Measurements from ENCODE around the gene RBCK1.

RBCK1 gene

DNA sequence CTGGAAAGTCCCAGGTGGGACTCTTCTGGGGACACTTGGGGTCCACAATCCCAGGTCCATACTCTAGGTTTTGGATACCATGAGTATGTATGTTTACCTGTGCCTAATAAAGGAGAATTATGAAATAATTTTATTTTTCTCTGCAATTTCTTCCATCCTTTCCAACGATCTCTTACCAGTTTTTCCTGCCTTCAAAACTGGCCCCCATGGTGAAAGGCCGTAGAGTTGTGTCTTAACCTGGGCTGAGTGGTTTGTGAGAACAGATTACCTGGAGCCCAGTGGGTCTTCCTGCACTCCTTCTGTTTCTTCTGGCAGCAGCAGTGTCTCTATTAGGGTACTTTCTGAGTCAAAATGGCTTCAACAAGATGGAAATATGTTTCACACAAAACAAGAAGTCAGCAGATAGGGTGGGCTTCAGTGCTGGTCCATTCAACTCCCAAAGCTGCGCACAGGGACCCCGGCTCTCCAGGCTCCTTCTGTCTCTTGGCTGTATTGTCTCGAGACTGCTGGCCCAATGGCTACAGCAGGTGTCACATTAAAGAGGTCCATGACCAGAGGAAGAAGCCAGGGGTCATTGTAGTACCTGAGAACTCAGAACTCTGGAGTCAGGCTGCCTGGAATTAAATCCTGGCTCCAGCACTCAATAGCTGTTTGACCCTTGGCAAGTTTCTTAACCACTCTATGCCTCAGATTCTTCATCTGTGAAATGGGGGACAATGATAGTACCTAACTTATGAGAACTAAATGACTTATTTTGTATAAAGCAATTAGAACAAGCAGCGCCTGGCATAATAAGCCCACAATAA lies 10.5 kb upstream of the RBCK1 start:
- no peak for FAIRE-seq

DNA sequence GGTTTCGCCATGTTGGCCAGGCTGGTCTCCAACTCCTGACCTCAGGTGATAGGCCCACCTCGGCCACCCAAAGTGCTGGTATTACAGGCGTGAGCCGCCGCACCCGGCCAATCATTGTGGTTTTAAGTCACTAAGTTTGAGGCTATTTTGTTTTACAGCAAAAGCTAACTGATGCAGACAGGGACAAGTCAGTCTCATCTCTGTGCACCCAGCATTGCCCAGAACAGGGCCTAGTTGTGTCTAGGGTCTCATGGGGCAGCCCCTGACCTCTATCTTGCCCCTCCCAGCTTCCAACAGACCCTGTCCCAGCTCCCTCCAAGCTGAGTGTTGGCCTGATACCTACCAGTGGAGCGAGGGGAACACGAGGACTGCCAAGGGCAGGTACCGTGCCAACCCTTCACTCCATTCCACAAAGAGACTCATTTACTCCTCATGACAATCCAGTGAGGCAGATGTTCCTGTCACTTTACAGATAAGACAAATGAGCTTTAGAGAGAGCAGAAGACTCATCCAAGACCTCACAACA lies 8.9 kb upstream of the RBCK1 start:
- no peak for DNase-seq (ENCODE audit: low spot score)
- FAIRE-seq: no peak

More for the DNA sequence above, 10.5 kb upstream of the RBCK1 start:
- DNase-seq (ENCODE audit: low spot score): no peak

DNA sequence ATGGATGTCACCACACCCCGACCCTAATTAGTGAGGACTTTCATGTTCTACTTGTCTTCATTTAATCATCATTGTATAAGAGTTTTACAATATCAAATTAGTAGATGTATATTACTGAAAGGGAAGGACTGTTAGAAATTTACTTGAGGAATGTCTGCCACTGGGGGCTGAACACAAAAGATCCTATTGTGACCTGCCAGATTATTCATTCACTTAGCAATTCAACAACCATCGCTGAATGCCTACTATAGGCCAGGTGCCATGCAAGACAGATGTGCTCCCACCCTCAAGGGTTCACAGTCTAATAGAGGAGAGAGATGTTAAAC lies 8.0 kb upstream of the RBCK1 start:
- no peak for DNase-seq (ENCODE audit: low spot score)
- no peak for FAIRE-seq

DNA sequence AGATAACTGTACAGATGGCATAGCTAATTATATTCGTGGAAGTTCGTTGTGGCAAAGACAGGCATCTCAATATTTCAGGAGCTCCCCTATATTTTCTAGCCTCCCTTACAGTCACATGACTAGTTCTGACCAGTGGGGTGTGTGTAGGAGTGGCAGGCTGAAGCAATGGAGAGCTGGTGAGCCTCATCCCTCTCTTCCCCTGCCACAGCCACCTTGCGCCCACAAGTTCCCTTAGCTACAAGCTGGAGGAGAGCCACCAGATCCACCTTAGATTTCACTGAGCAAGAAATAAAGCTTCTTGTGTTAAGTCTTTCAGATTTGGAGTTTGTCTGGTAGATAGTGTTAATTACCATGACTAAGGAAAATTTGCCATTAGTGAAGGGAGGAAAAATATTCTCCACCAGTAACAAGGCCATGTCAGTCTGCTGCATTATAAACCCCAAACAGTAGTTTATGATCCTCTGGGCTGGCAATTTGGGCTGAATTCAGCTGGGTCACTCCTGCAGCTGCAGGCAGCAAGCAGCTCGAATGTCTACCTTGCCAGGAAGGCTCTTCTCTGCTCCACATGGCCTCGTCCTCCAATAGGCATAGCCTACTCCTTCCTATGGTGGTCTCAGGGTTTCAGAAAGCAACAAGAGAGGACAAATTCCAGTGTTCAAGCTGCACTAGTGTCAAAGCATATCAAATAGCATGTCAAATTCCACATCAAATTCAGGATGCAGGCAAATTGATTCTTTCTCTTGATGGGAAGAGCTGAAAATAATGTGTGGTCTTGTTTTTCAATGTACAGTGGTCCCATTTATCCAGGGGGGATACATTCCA lies 7.4 kb upstream of the RBCK1 start:
- no peak for FAIRE-seq
- no peak for DNase-seq (ENCODE audit: low spot score)

DNA sequence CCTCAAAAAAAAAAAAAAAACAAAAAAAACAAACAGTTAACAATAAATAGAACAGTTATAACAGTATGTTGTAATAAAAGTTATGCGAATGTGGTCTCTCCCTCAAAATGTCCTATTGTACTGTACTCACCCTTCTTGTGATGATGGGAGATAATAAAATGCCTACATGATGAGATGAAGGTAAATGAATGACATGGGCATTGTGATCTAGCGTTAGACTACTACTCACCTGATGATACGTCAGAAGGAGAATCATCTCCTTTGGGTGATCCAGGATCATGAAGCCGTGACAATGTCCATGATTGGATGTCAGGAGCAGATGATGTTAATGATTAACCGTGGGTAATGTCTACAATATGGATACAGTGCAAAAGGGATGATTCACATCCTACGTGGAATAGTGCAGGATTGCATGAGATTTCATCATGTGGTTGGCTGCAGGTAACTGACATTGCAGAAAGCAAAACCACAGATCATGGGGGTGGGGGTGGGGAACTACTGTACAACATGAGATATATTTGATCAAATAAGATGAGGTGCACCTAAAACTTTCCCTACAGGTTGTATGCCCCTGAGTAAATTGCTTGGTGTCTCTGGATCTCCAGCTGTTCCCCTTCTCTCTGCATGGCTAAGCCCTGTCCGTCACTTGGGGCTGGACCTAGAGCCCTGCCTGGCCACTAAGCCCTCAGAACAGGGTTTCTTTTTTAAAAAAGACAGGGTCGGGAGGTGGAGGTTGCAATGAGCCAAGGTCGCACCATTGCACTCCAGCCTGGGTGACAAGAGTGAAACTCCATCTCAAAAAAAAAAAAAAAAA lies 6.2 kb upstream of the RBCK1 start:
- FAIRE-seq (no peak), DNase-seq (ENCODE audit: low spot score) (no peak)

DNA sequence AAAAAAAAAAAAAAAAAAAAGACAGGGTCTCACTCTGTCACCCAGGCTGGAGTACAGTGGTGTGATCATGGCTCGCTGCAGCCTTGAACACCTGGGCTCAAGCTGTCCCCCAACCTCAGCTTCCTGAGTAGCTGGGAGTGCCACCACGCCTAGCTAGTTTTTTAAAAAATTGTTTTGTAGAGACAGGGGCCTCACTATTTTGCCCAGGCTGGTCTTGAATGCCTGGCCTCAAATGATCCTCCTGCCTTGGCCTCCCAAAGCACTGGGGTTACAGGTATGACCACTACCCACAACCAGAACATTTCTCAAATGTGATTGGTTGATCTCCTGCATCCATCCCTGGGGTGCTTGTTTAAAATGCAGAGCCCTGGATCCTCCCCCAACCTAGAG lies 5.6 kb upstream of the RBCK1 start:
- DNase-seq (ENCODE audit: low spot score) (no peak), FAIRE-seq (no peak)

DNA sequence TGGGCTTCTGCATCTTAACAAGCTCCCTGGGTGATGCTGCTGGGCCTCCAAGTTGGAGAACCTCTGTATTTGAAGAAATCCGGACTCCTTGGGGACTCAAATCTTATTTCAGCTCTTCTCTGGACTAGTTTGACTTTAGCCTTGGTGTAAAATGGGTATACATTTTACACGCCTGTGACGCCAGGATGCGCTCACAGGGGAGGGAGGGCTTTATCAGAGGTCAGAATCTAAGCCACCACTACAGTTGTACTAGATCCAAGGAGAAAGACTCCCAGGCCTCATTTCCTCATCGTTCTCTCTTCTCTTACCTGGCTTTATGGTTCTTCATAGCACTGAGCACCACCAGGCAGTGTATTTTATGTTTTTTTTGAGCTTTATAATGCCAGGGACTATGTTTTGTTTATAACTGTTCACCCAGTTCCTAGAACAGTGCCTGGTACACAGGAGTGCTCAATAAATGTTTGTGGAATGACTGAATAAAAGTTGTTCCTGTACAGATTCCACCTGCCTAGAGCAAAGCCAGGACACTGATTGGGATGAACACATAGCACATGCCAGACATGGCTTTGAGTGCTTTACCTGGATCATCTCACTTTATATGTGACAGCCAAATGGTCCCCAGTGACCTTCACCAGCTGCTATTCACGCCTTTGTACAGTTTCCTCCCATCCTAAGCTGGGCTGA lies 5.1 kb upstream of the RBCK1 start:
- FAIRE-seq: no peak
- DNase-seq (ENCODE audit: low spot score): no peak

DNA sequence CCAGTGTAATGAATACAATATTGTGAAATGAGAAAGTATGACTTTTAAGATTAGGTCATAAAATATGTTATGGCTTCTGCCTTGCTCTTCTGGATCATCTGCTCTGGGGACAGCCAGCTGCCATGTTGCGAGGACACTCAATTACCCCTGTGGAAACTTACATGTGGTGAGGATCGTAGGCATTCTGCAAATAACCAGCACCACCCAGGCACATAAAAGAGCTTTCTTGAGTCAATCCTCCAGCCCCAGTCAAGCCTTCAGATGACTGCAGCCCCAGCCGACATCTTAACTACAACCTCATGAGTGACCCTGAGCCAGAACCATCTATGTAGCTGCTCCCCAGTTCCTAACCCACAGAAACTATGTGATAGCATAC lies 4.5 kb upstream of the RBCK1 start:
- DNase-seq (ENCODE audit: low spot score) (no peak), FAIRE-seq (no peak)

DNA sequence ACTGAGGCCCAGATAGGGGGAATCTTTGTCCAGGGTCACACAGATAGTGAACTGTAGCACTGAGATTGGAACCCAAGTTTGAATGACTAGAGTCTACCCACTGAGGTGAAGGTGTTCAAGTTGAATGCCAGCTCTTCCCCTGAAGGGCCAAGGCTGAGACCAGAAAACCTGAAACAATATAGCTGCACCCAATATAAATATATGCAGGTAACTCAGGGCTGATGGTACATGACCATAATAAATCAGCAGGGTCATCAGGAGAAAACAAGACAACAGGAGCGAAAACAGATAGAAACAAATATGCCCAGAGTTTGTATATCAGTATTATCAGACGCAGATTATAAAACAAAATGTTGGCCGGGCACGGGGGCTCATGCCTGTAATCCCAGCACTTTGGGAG lies 4.0 kb upstream of the RBCK1 start:
- no peak for FAIRE-seq
- no peak for DNase-seq (ENCODE audit: low spot score)

DNA sequence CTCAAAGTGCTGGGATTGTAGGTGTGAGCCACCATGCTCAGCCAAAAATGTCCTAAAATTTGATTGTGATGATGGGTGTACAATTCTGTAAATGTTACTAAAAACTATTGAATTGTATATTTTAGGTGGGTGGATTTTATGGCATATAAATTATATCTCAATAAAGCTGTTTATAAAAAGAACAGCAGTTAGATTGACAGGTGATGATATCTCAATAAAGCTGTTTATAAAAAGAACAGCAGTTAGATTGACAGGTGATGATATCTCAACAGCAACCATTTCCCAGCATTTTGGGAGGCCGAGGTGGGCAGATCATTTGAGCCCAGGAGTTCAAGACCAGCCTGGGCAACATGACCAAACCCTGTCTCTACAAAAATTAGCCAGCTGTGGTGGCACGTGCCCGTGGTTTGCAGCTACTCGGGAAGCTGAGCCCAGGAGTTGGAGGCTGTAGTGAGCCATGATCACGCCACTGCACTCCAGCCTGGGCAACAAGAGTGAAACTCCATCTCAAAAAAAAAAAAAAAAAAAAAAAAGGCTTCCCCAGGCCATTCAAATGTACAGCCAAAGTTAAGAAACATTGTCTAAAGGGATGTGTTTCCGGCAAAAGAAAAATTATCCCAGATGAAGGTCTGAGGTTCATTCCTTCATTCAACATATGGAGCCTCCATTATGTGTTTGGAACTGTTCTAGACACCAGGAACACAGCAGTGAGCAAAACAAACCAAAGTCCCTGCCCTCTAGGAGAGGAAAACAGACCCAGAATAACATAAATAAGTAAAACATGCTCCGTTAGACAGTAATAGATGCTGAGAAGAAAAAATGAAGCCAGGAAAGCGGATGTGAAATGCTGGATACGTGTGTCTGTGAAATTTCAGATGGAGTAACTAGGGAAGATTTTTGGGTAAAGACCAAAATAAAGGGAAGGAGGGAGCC lies 1.6 kb upstream of the RBCK1 start:
- no peak for DNase-seq (ENCODE audit: low spot score)
- FAIRE-seq: no peak

DNA sequence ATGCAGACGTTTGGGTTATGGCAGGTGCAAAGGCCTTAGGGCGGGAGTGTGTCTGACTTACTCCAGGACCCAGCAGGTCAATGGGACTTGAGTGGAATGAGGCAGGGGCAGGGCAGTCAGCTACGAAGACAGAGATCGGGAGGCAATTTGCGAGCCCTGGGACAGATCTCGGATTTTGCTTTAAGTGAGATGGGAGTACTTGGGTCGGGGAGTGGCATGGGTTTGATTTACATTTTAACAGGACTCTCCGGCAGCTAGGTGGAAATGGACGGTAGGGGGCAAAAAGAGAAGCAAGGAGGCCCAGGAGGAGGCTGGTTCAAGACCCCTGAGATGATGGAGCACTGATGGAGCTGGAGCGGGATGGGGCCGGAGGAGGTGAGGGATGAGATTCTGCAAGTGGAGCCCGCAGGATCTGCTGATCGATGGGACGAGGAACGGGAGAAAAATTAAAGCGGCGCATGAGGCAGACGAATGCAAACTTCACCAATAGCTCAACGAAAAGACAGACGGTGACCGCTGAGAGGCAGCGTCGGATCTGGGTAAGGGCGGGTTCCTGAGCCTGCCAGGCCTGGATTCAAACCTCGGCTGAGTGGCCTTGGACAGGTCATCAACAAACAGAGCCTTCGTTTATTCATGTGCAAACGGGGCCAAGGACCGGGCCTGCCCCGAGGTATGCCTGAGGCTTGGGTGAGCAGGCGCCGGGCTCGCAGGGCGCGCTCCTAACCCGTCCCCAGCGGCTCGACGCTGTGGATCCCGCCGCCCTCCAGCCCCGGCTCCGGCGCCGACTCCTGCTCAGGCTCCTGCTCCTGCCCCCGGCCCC lies 756 bp upstream of the RBCK1 start:
- DNase-seq (ENCODE audit: low spot score) (peak; percentile 90), FAIRE-seq (no peak)

DNA sequence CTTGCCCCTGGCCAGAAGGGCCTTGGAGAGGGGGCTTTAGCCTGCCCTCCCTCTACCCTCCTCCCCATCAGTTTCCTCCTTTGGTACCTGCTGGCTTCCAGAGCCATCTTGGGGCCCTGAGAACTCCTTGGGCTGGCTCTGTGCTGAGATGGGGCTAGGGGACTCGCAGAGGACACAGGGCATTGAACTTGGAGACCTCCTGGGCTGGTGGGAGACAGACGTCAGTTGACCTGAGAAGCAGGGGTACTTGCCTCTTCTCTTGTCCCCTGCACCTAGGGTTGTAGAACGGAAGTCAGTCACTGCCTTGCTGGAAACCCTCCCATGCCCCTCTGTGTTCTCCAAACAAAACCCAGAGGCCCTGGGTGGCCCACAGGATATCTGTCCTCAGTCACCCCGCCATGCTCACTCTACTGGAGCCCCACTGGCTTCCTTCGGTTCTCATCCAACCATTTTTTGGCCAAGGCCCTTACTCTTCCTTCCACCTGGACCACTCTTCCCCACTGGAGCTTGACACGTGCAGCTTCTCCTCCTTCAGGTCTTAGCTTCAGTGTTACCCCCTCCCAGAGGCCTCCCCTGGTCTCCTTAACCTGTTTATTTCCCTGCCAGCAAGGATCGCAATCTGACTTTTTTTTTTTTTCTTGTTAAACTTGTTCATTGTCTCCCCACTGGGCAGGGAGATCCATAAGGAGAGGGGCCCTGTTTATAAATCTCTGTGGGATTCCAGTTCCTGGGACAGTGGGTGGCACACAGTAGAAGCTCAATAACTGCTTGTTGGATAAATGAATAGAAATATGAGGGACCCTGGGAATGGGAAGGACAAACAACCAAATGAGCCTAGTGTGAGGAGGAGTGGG lies 971 bp downstream of the RBCK1 start:
- DNase-seq (ENCODE audit: low spot score) (no peak), FAIRE-seq (no peak)

DNA sequence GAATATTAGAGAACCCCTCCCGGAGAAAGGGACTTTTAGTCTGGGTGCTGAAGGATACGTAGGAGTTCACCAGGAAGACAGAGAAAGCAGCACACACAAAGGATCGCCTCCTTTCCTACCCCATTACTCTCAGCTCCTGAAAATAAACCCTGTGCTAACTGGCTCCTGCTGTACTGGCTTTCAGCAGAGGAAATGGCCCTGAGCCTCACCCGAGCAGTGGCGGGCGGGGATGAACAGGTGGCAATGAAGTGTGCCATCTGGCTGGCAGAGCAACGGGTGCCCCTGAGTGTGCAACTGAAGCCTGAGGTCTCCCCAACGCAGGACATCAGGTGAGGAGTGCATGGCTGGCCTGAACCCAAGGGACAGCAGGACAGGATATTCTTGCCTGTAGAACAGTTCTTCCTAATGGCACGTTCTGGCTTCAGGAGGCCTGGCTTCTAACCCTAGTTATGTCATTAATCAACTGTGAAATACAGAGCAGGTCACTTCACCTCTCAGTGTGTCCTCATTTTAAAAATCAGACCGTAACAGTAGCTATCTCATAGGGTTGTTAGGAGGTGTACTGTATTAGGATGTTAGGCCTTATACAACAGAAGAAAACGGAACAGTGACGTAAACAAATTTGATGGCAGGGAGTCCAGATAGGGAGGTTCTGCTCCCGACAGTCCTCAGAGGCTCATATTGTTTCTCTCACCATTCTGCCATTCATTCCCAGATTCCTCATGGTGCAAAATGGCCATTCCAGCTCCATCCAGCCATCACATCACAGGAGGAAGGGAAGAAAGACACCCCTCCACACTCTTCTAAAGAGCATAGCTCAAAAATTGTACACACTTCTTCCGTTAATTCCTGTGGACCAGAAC lies 1.8 kb downstream of the RBCK1 start:
- no peak for DNase-seq (ENCODE audit: low spot score)
- FAIRE-seq: no peak

DNA sequence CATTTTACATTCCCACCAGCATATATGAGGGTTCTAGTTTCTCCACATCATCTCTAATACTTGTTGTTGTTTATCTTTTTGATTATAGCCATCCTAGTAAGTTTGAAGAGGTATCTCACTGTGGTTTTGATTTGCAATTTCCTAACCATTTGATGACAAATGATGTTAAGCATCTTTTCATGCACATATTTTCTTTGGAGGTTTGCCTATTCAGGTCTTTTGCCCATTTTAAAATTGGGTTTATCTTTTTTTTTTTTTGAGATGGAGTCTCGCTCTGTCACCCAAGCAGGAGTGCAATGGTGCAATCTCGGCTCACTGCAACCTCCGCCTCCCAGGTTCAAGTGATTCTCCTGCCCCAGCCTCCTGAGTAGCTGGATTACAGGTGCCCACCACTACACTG lies 4.0 kb downstream of the RBCK1 start:
- no peak for DNase-seq (ENCODE audit: low spot score)
- no peak for FAIRE-seq

DNA sequence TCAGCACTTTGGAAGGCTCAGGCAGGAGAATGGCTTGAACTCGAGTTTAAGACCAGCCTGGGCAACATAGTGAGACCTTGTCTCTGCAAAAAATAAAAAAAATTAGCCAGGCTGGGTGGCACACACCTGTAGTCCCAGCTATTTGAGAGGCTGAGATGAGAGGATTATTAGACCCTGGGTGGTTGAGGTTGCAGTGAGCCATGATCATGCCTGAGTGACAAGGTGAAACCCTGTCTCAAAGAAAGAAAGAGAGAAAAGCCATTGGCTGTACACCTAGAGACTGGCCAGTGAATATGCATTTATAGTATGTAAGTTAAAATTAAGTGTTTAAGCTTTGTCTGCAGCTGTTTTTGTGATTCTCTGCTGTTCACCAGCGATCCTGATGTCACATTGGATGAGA lies 6.1 kb downstream of the RBCK1 start:
- FAIRE-seq (no peak), DNase-seq (ENCODE audit: low spot score) (no peak)

DNA sequence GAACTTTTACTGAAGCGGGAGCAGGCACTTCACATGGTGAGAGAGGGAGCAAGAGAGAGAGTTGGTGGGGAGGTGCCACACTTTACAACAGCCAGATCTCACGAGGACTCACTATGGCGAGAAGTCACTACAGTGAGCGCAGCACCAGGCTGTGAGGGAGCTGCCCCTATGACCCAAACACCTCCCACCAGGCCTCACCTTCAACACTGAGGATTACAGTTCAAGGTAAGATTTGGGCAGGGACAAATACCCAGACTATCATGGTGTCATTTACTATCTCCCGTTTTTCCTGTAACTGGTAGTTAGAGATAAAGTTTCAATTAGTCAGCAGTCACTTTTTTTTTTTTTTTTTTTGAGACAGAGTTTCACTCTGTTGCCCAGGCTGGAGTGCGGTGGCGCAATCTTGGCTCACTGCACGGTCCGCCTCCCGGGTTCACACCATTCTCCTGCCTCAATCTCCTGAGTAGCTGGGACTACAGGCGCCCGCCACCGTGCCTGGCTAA lies 7.8 kb downstream of the RBCK1 start:
- no peak for FAIRE-seq
- no peak for DNase-seq (ENCODE audit: low spot score)

All from urothelium cell line (cell line).